HCT116 (cell line): Measurements from ENCODE around the gene PRIMPOL. TPM values are rescaled to one million over a fixed set of nuclear protein-coding genes. Genes with fewer than 3 reads are reported as not detected.

Experiments used
- ATAC-seq: fragments of 200-7000 bp; cut with Tn5 transposase; 2 replicates; pipeline ENCODE4 v1.9.1; 2020; ENCODE audit warnings: mild to moderate bottlenecking, moderate library complexity
- BruUV-seq: library from RNA; stranded (reverse); fragments of 400-500 nt; replicated peaks from 2 replicates; lab custom pipeline; 2021; lab: Mats Ljungman, UMichigan
- CTCF ChIA-PET: fragments of 300-600 bp; sonication (Branson Sonifier 250); formaldehyde crosslinking; loops from one replicate; lab custom pipeline; 2021; ENCODE audit warnings: antibody characterized with exemption; lab: Charles Lee
- POLR2A ChIA-PET: fragments of 300-600, 350-600 bp; sonication (Branson Sonifier 250); formaldehyde crosslinking; loops from one replicate; lab custom pipeline; 2021; ENCODE audit warnings: antibody characterized with exemption; lab: Charles Lee
- RAD21 ChIA-PET, 2 experiments: fragments of 300-600 bp; sonication (Branson Sonifier 250); formaldehyde crosslinking; loops; one replicate each; lab custom pipeline; 2023; ENCODE audit warnings: low total read pairs in 2 of 2; ENCODE audit not compliant: uncharacterized antibody in 2 of 2, unreplicated experiment in 2 of 2, low non-redundant PET in 1 of 2; lab: Charles Lee
- DNase-seq: peaks from one replicate; pipeline ENCODE4 v3.0.0-alpha.2; 2010; ENCODE audit warnings: low read depth, low spot score
- H2AFZ ChIP-seq: fragments of 200-600 bp; shearing (Covaris generic), sonication (generic); 2 replicates; pipeline ENCODE4 v1.6.1; 2017; ENCODE audit warnings: low read depth, mixed run types, mixed read lengths, antibody characterized with exemption, low read length; ENCODE audit not compliant: poor library complexity, severe bottlenecking
- H3K27ac ChIP-seq: 2 replicates; pipeline ENCODE4 v1.5.1; 2012; ENCODE audit warnings: low read depth, low read length
- H3K27me3 ChIP-seq: fragments of 200-600 bp; sonication (generic); 2 replicates; pipeline ENCODE4 v1.6.1; 2016; ENCODE audit warnings: mixed run types, low read length, mixed read lengths; ENCODE audit not compliant: insufficient read depth
- H3K36me3 ChIP-seq, 2 experiments: fragments of 200-500 bp in 1 of 2; fragments of 200-600 bp in 1 of 2; sonication (Bioruptor generic) in 1 of 2; sonication (generic) in 1 of 2; 2 replicates each; pipeline versions ENCODE4 v1.5.1 to v1.6.1; 2014 to 2016; ENCODE audit warnings: low read length in 2 of 2, inconsistent platforms in 1 of 2, mixed read lengths in 1 of 2, mixed run types in 1 of 2; ENCODE audit not compliant: insufficient read depth in 2 of 2, control insufficient read depth in 1 of 2
- H3K4me1 ChIP-seq, 2 experiments: fragments of 200-600 bp in 1 of 2; sonication (generic) in 1 of 2; 2 replicates each; pipeline versions ENCODE4 v1.5.1 to v1.6.1; 2012 to 2017; ENCODE audit warnings: low read length in 2 of 2, inconsistent platforms in 1 of 2, mild to moderate bottlenecking in 1 of 2, mixed read lengths in 1 of 2, mixed run types in 1 of 2, moderate library complexity in 1 of 2; ENCODE audit not compliant: insufficient read depth in 2 of 2, control insufficient read depth in 1 of 2
- H3K4me2 ChIP-seq: fragments of 200-600 bp; sonication (generic); 2 replicates; pipeline ENCODE4 v1.6.1; 2017; ENCODE audit warnings: mixed run types, low read length, mixed read lengths
- H3K4me3 ChIP-seq, 2 experiments: fragments of 200-600 bp in 1 of 2; sonication (generic) in 1 of 2; replicated peaks in 1 of 2; 2 replicates each; pipeline ENCODE4 v1.5.1; 2011 to 2016; ENCODE audit warnings: low read length in 2 of 2, control low read depth in 1 of 2, low read depth in 1 of 2, mild to moderate bottlenecking in 1 of 2, mixed read lengths in 1 of 2, mixed run types in 1 of 2
- H3K79me2 ChIP-seq: fragments of 200-600 bp; sonication (generic); 2 replicates; pipeline ENCODE4 v1.6.1; 2017; ENCODE audit warnings: mild to moderate bottlenecking, mixed run types, low read length, moderate library complexity, mixed read lengths; ENCODE audit not compliant: insufficient read depth
- H3K9ac ChIP-seq: fragments of 200-600 bp; sonication (generic); 2 replicates; pipeline ENCODE4 v1.6.1; 2016; ENCODE audit warnings: low read length, mixed read lengths
- H3K9me2 ChIP-seq: fragments of 200-600 bp; sonication (generic), shearing (Covaris generic); 2 replicates; pipeline ENCODE4 v1.6.1; 2017; ENCODE audit warnings: mixed run types, mild to moderate bottlenecking, moderate library complexity; ENCODE audit not compliant: insufficient read depth
- H3K9me3 ChIP-seq, 2 experiments: fragments of 200-500 bp in 1 of 2; fragments of 200-600 bp in 1 of 2; sonication (Bioruptor generic) in 1 of 2; sonication (generic) in 1 of 2; 2 replicates each; pipeline ENCODE4 v1.6.1; 2014 to 2017; ENCODE audit warnings: low read length in 2 of 2, mixed read lengths in 2 of 2, inconsistent platforms in 1 of 2, low read depth in 1 of 2, mild to moderate bottlenecking in 1 of 2, mixed run types in 1 of 2, moderate library complexity in 1 of 2; ENCODE audit not compliant: control insufficient read depth in 1 of 2, insufficient read depth in 1 of 2
- H4K20me1 ChIP-seq: fragments of 200-600 bp; sonication (generic), shearing (Covaris generic); 2 replicates; pipeline ENCODE4 v1.6.1; 2017; ENCODE audit warnings: mixed run types, mild to moderate bottlenecking, moderate library complexity; ENCODE audit not compliant: insufficient read depth
- CEBPB ChIP-seq: IDR thresholded peaks from 2 replicates; pipeline ENCODE4 v1.6.1; 2012; ENCODE audit warnings: low read depth
- CTCF ChIP-seq, 3 experiments: fragments of 200-600 bp in 1 of 3; sonication (generic) in 1 of 3; IDR thresholded peaks in 2 of 3; conservative IDR thresholded peaks in 1 of 3; 2 replicates each; pipeline ENCODE4 v1.5.1; 2012 to 2017; ENCODE audit warnings: low read depth in 2 of 3, low read length in 2 of 3, antibody characterized with exemption in 1 of 3, borderline replicate concordance in 1 of 3, control low read depth in 1 of 3, mild to moderate bottlenecking in 1 of 3, mixed read lengths in 1 of 3, mixed run types in 1 of 3, moderate library complexity in 1 of 3; ENCODE audit not compliant: insufficient read depth in 1 of 3
- EGR1 ChIP-seq: IDR thresholded peaks from 2 replicates; pipeline ENCODE4 v1.6.1; 2012; ENCODE audit warnings: low read depth
- ELF1 ChIP-seq: IDR thresholded peaks from 2 replicates; pipeline ENCODE4 v1.6.1; 2012; ENCODE audit warnings: low read depth, borderline replicate concordance
- EZH2 ChIP-seq: fragments of 200-600 bp; sonication (generic); IDR thresholded peaks from 2 replicates; pipeline ENCODE4 v1.6.1; 2017; ENCODE audit warnings: antibody characterized with exemption, mixed run types
- RAD21 ChIP-seq: IDR thresholded peaks from 2 replicates; pipeline ENCODE4 v1.6.1; 2012; ENCODE audit warnings: low read depth, mild to moderate bottlenecking
- SIN3A ChIP-seq: IDR thresholded peaks from 2 replicates; pipeline ENCODE4 v1.6.1; 2012; ENCODE audit warnings: low read depth
- TCF7L2 ChIP-seq: IDR thresholded peaks from 2 replicates; pipeline ENCODE4 v1.7.0; 2011; ENCODE audit warnings: borderline replicate concordance, inconsistent platforms; ENCODE audit not compliant: insufficient read depth, insufficient read length; ENCODE audit errors: extremely low read depth
- YY1 ChIP-seq: IDR thresholded peaks from 2 replicates; pipeline ENCODE4 v1.6.1; 2011; ENCODE audit warnings: low read length, low read depth, moderate library complexity, mild to moderate bottlenecking; ENCODE audit not compliant: insufficient replicate concordance; ENCODE audit errors: extremely low read depth
- intact Hi-C: fragments of 100-400 bp; cut with micrococcal nuclease; formaldehyde crosslinking; loops from 2 replicates; pipeline ENCODE4 v1.10.0; 2022
- total RNA-seq: library from RNA; stranded (reverse); gene quantifications from one replicate; pipeline ENCODE4 v1.2.1, GENCODE V29; 2021; ENCODE audit not compliant: unreplicated experiment

PRIMPOL gene
- total RNA-seq, 1 experiment from 2014 or later = 11.3 TPM

DNA sequence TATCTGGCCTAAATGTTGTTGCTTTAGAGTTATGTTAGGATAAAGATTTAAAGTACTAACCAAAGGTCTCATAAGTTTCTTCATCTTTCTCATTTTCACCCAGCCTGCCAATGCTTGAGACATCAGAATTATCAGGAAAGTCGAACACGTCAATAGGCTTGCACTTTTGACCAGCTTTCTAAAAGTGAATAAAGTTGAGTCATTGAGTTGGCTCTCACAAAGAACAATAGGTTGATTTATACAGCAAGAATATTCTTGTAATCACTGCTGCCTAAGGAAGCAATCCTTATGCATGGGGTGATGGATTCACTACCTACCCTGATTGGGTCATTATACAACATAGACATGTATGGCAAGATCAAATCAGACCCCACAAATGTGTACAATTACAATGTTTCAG, 79.3 kb downstream of the PRIMPOL start:
- Histone ChIP-seq H3K4me2 (no peak overlapping the region), H2AFZ (no peak overlapping the region), H3K27me3 (no peaks in the 10 kb centered on the region), H3K4me1 (peaks cover 0 to 4% of the 10 kb centered on the region in 2 experiments; a peak in 2 of 4 replicates), H3K36me3 (peaks cover 0 to 8% of the 10 kb centered on the region in 2 experiments; a peak in 1 of 4 replicates), H3K9me3 (no peaks in the 10 kb centered on the region), H3K9me2 (no peaks in the 10 kb centered on the region), H3K79me2 (peaks cover 42% of the 10 kb centered on the region), H3K4me3 (no peak overlapping the region), H4K20me1 (no peaks in the 10 kb centered on the region), H3K9ac (no peak overlapping the region), H3K27ac (no peak overlapping the region)
- no TSS peak for BruUV-seq
- intact Hi-C loops = no loop called here
- ChIA-PET CTCF (no interaction called here), POLR2A (no interaction called here), RAD21 (no interaction called here)
- no peak for DNase-seq
- ATAC-seq = no peak
- TF ChIP-seq CEBPB (no peak), CTCF (IDR thresholded peaks at IDR 0.05 in 2 of 3, conservative IDR thresholded peaks at IDR 0.05 in 1 of 3; ENCODE audit: borderline replicate concordance in 1 of 3, insufficient read depth in 1 of 3, low read depth in 2 of 3, low read length in 2 of 3) (no peak), RAD21 (no peak), YY1 (no peak), ELF1 (no peak), SIN3A (no peak), TCF7L2 (no peak), EZH2 (no peak), EGR1 (no peak)
- TF ChIP-seq, all 23 proteins: peak for 0
